ENCODE results near the gene RBP2. TPM values are rescaled to one million over a fixed set of nuclear protein-coding genes. Genes with fewer than 3 reads are reported as not detected.

RBP2 gene
- total RNA-seq, 1 donor from 2014 or later: not detected

- DNase-seq (no peak), ATAC-seq (peak; percentile 88)
- intact Hi-C loops (cut with micrococcal nuclease): no loop called here
Measured at GRCh38 chr3:139491027-139491700, 14.8 kb upstream of the RBP2 start.

- DNase-seq: no peak
- intact Hi-C loops (cut with micrococcal nuclease): no loop called here
- ATAC-seq: no peak
Measured at GRCh38 chr3:139482206-139482605, 5.9 kb upstream of the RBP2 start.

- intact Hi-C loops (cut with micrococcal nuclease): no loop called here
- ATAC-seq (no peak), DNase-seq (no peak)
Measured at GRCh38 chr3:139481116-139481515, 4.8 kb upstream of the RBP2 start.

- DNase-seq (no peak), ATAC-seq (no peak)
- intact Hi-C loops (cut with micrococcal nuclease): no loop called here
Measured at GRCh38 chr3:139480585-139480984, 4.3 kb upstream of the RBP2 start.

- ATAC-seq: no peak
- intact Hi-C loops (cut with micrococcal nuclease): no loop called here
- no peak for DNase-seq
Measured at GRCh38 chr3:139477710-139478640, 1.7 kb upstream of the RBP2 start.

GRCh38 chr3:139473155-139473771, 3.1 kb downstream of the RBP2 start:
- ATAC-seq (no peak), DNase-seq (no peak)
- intact Hi-C loops (cut with micrococcal nuclease): no loop called here

GRCh38 chr3:139472380-139473010, 3.8 kb downstream of the RBP2 start:
- intact Hi-C loops (cut with micrococcal nuclease): no loop called here
- DNase-seq: no peak
- no peak for ATAC-seq

- intact Hi-C loops (cut with micrococcal nuclease): no loop called here
- ATAC-seq (no peak), DNase-seq (no peak)
Measured at GRCh38 chr3:139470199-139470598, 6.1 kb downstream of the RBP2 start.

- ATAC-seq: peak; percentile 20
Measured at GRCh38 chr3:139468399-139468798, 7.9 kb downstream of the RBP2 start.

GRCh38 chr3:139466360-139466759, 10.0 kb downstream of the RBP2 start:
- ATAC-seq (no peak), DNase-seq (no peak)
- intact Hi-C loops (cut with micrococcal nuclease): no loop called here

More at GRCh38 chr3:139468399-139468798, 7.9 kb downstream of the RBP2 start:
- intact Hi-C loops (cut with micrococcal nuclease): no loop called here
- no peak for DNase-seq

- intact Hi-C loops (cut with micrococcal nuclease): no loop called here
- DNase-seq (no peak), ATAC-seq (no peak)
Measured at GRCh38 chr3:139465636-139466035, 10.7 kb downstream of the RBP2 start.

- DNase-seq: no peak
- intact Hi-C loops (cut with micrococcal nuclease): no loop called here
- no peak for ATAC-seq
Measured at GRCh38 chr3:139463466-139463865, 12.8 kb downstream of the RBP2 start.

GRCh38 chr3:139460529-139460928, 15.8 kb downstream of the RBP2 start:
- intact Hi-C loops (cut with micrococcal nuclease): no loop called here
- ATAC-seq (peak; percentile 68), DNase-seq (peak; percentile 42)

GRCh38 chr3:139460076-139460475, 16.2 kb downstream of the RBP2 start:
- intact Hi-C loops (cut with micrococcal nuclease): no loop called here
- DNase-seq: no peak
- ATAC-seq: no peak

GRCh38 chr3:139458348-139458747, 18.0 kb downstream of the RBP2 start:
- intact Hi-C loops (cut with micrococcal nuclease): no loop called here
- DNase-seq: no peak
- no peak for ATAC-seq

- DNase-seq (no peak), ATAC-seq (no peak)
- intact Hi-C loops (cut with micrococcal nuclease): no loop called here
Measured at GRCh38 chr3:139457066-139457465, 19.2 kb downstream of the RBP2 start.

GRCh38 chr3:139456386-139456785, 19.9 kb downstream of the RBP2 start:
- ATAC-seq: no peak
- intact Hi-C loops (cut with micrococcal nuclease): no loop called here
- DNase-seq: no peak

GRCh38 chr3:139455855-139456254, 20.5 kb downstream of the RBP2 start:
- no peak for DNase-seq
- intact Hi-C loops (cut with micrococcal nuclease): no loop called here
- ATAC-seq: no peak

GRCh38 chr3:139455206-139455605, 21.1 kb downstream of the RBP2 start:
- intact Hi-C loops (cut with micrococcal nuclease): no loop called here
- ATAC-seq: no peak

GRCh38 chr3:139454346-139454745, 22.0 kb downstream of the RBP2 start:
- ATAC-seq (no peak), DNase-seq (no peak)
- intact Hi-C loops (cut with micrococcal nuclease): no loop called here

More at GRCh38 chr3:139455206-139455605, 21.1 kb downstream of the RBP2 start:
- DNase-seq: no peak

Data from left ventricle myocardium superior (tissue), 1 donor.